HepG2 (cell line): ENCODE results near the gene PPP1R12A. TPM values are rescaled to one million over a fixed set of nuclear protein-coding genes. Genes with fewer than 3 reads are reported as not detected.

Experiments used
- ATF3 ChIP-seq: sonication (generic); formaldehyde crosslinking; IDR thresholded peaks from 2 replicates; pipeline ENCODE4 v1.4.0; 2020; ENCODE audit warnings: missing genetic modification reagents
- DBP ChIP-seq: sonication (generic); formaldehyde crosslinking; IDR thresholded peaks from 2 replicates; pipeline ENCODE4 v1.4.0; 2020; ENCODE audit warnings: missing genetic modification reagents; ENCODE audit errors: not compliant biosample characterization
- DMAP1 ChIP-seq: IDR thresholded peaks from 2 replicates; pipeline ENCODE4 v1.6.1; 2016
- FOXK2 ChIP-seq: fragments of 450-650 bp; IDR thresholded peaks from 2 replicates; pipeline ENCODE4 v1.6.1; 2016
- FOXM1 ChIP-seq: sonication (generic); formaldehyde crosslinking; IDR thresholded peaks from 2 replicates; pipeline ENCODE4 v1.5.0; 2020; ENCODE audit warnings: missing genetic modification reagents
- KAT7 ChIP-seq: IDR thresholded peaks from 2 replicates; pipeline ENCODE4 v1.6.1; 2018; ENCODE audit warnings: borderline replicate concordance, missing compliant biosample characterization
- POLR2G ChIP-seq: fragments of 200-400 bp; formaldehyde crosslinking; IDR thresholded peaks from 2 replicates; pipeline ENCODE4 v1.6.1; 2018; ENCODE audit warnings: mild to moderate bottlenecking, low read depth, low read length, moderate library complexity
- SMAD1 ChIP-seq: sonication (generic); formaldehyde crosslinking; IDR thresholded peaks from 2 replicates; pipeline ENCODE4 v1.4.0; 2020; ENCODE audit warnings: missing genetic modification reagents, low read depth, mild to moderate bottlenecking, borderline replicate concordance
- ZMAT3 ChIP-seq: sonication (generic); formaldehyde crosslinking; conservative IDR thresholded peaks from 2 replicates; pipeline ENCODE4 v1.7.0; 2021; ENCODE audit warnings: missing genetic modification reagents
- ZNF232 ChIP-seq: sonication (generic); formaldehyde crosslinking; IDR thresholded peaks from 2 replicates; pipeline ENCODE4 v1.4.0; 2020; ENCODE audit warnings: missing genetic modification reagents, borderline replicate concordance
- ZNF562 ChIP-seq: sonication (generic); formaldehyde crosslinking; IDR thresholded peaks from 2 replicates; pipeline ENCODE4 v1.8.0; 2022; ENCODE audit warnings: missing genetic modification reagents, borderline replicate concordance
- ZNF766 ChIP-seq: sonication (generic); formaldehyde crosslinking; IDR thresholded peaks from 2 replicates; pipeline ENCODE4 v1.5.0; 2020; ENCODE audit warnings: missing genetic modification reagents, borderline replicate concordance
- polyA plus RNA-seq, 8 experiments: library from polyadenylated mRNA; depleted of rRNA in 3 of 8; stranded (reverse) in 7 of 8; unstranded in 1 of 8; fragments of >200 nt; fragmentation: Illumina TruSeq in 4 of 8; extraction: Trizol in 4 of 8; gene quantifications; 2 replicates each; pipeline versions ENCODE4 v1.2.1 to v1.2.3, GENCODE V29; 2011 to 2016; ENCODE audit warnings: low read depth in 4 of 8, missing spikeins in 1 of 8, mixed read lengths in 1 of 8; ENCODE audit not compliant: insufficient read depth in 1 of 8
- total RNA-seq, 5 experiments: library from RNA; depleted of rRNA; stranded (reverse); fragments of >200 nt; fragmentation: Illumina TruSeq; extraction: Trizol; gene quantifications; 2 replicates each; pipeline ENCODE4 v1.2.3, GENCODE V29; 2016; ENCODE audit warnings: low read depth in 1 of 5
- TF ChIP-seq, protein P1 (sequence below): sonication (generic); formaldehyde crosslinking; IDR thresholded peaks from 2 replicates; pipeline ENCODE4 v1.5.0; 2020; ENCODE audit warnings: mild to moderate bottlenecking, missing genetic modification reagents
- TF ChIP-seq, protein P2 (sequence below): sonication (generic); formaldehyde crosslinking; IDR thresholded peaks from 2 replicates; pipeline ENCODE4 v1.5.0; 2020; ENCODE audit warnings: mild to moderate bottlenecking, missing genetic modification reagents, moderate library complexity
- TF ChIP-seq, protein P3 (sequence below): sonication (generic); formaldehyde crosslinking; IDR thresholded peaks from 2 replicates; pipeline ENCODE4 v1.5.0; 2020; ENCODE audit warnings: missing genetic modification reagents
- TF ChIP-seq, protein P4 (sequence below): sonication (generic); formaldehyde crosslinking; IDR thresholded peaks from 2 replicates; pipeline ENCODE4 v1.4.0; 2020; ENCODE audit warnings: mild to moderate bottlenecking, missing genetic modification reagents

Gene PPP1R12A
- total and polyA plus RNA-seq, 2 of the 13 experiments (the other 11 are each of a cell fraction or from before 2014, with no cell fraction given): 23.8 to 50.0 TPM

DNA sequence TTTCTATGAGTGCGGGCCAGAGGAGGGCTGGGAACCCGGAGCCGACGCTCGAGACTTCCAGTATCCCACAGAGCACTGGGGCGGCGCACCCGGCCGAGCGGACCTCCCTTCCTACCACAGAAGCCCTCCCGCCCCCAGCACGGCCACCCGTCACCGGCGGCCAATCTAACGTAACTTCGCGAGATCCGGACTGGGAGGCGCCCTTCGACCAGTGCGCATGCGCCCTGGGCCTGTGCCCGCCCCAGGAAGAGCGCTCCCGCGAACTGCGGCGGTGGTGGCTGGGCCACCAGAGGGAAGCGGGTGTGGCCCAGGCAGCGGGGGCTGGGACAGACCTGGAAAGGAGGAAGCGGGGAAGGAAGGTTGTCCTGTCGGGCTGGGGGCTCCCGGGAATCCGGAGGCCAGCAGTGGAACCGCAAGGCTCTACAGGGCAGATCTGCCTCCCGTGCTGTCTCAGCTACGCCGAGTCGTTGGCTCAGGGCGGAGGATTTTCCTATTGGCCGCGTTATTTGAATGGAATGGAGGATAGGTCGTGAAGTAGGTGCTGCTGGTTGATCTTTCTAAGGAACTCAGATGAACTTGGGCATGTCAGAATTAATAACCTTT, at the start of gene PPP1R12A (continued):
- TF ChIP-seq, protein P1, sequence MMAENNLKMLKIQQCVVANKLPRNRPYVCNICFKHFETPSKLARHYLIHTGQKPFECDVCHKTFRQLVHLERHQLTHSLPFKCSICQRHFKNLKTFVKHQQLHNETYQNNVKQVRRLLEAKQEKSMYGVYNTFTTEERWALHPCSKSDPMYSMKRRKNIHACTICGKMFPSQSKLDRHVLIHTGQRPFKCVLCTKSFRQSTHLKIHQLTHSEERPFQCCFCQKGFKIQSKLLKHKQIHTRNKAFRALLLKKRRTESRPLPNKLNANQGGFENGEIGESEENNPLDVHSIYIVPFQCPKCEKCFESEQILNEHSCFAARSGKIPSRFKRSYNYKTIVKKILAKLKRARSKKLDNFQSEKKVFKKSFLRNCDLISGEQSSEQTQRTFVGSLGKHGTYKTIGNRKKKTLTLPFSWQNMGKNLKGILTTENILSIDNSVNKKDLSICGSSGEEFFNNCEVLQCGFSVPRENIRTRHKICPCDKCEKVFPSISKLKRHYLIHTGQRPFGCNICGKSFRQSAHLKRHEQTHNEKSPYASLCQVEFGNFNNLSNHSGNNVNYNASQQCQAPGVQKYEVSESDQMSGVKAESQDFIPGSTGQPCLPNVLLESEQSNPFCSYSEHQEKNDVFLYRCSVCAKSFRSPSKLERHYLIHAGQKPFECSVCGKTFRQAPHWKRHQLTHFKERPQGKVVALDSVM: peak; percentile 66
- TF ChIP-seq POLR2G: peak; percentile 96
- TF ChIP-seq DBP: no peak
- TF ChIP-seq FOXK2: no peak
- 0 out of 2 replicates have a peak, but pooled peaks have one; percentile 7 for TF ChIP-seq ATF3 (CRISPR knock-in tag)
- no peak for TF ChIP-seq ZNF766 (CRISPR knock-in tag)
- TF ChIP-seq, protein P2, sequence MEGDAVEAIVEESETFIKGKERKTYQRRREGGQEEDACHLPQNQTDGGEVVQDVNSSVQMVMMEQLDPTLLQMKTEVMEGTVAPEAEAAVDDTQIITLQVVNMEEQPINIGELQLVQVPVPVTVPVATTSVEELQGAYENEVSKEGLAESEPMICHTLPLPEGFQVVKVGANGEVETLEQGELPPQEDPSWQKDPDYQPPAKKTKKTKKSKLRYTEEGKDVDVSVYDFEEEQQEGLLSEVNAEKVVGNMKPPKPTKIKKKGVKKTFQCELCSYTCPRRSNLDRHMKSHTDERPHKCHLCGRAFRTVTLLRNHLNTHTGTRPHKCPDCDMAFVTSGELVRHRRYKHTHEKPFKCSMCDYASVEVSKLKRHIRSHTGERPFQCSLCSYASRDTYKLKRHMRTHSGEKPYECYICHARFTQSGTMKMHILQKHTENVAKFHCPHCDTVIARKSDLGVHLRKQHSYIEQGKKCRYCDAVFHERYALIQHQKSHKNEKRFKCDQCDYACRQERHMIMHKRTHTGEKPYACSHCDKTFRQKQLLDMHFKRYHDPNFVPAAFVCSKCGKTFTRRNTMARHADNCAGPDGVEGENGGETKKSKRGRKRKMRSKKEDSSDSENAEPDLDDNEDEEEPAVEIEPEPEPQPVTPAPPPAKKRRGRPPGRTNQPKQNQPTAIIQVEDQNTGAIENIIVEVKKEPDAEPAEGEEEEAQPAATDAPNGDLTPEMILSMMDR: peak; percentile 34; the same call in 1 of the 2 replicates
- peak; percentile 46; the same call in 1 of the 2 replicates for TF ChIP-seq ZNF232 (CRISPR knock-in tag)
- TF ChIP-seq, protein P3, sequence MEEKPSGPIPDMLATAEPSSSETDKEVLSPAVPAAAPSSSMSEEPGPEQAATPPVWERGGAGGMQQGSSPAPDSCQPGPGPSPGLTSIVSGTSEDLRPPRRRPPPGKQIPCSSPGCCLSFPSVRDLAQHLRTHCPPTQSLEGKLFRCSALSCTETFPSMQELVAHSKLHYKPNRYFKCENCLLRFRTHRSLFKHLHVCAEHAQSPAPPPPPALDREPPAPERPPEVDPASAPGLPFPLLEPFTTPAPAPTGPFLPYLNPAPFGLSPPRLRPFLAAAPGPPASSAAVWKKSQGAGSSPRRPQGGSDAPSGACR (CRISPR knock-in tag): no peak; the same call in 1 of the 2 replicates
- no peak for TF ChIP-seq FOXM1 (CRISPR knock-in tag)
- peak; percentile 89 for TF ChIP-seq ZMAT3 (CRISPR knock-in tag)
- no peak for TF ChIP-seq SMAD1 (CRISPR knock-in tag)
- TF ChIP-seq ZNF562: no peak
- TF ChIP-seq KAT7 (CRISPR knock-in tag): peak; percentile 76; the same call in 1 of the 2 replicates
- TF ChIP-seq, protein P4, sequence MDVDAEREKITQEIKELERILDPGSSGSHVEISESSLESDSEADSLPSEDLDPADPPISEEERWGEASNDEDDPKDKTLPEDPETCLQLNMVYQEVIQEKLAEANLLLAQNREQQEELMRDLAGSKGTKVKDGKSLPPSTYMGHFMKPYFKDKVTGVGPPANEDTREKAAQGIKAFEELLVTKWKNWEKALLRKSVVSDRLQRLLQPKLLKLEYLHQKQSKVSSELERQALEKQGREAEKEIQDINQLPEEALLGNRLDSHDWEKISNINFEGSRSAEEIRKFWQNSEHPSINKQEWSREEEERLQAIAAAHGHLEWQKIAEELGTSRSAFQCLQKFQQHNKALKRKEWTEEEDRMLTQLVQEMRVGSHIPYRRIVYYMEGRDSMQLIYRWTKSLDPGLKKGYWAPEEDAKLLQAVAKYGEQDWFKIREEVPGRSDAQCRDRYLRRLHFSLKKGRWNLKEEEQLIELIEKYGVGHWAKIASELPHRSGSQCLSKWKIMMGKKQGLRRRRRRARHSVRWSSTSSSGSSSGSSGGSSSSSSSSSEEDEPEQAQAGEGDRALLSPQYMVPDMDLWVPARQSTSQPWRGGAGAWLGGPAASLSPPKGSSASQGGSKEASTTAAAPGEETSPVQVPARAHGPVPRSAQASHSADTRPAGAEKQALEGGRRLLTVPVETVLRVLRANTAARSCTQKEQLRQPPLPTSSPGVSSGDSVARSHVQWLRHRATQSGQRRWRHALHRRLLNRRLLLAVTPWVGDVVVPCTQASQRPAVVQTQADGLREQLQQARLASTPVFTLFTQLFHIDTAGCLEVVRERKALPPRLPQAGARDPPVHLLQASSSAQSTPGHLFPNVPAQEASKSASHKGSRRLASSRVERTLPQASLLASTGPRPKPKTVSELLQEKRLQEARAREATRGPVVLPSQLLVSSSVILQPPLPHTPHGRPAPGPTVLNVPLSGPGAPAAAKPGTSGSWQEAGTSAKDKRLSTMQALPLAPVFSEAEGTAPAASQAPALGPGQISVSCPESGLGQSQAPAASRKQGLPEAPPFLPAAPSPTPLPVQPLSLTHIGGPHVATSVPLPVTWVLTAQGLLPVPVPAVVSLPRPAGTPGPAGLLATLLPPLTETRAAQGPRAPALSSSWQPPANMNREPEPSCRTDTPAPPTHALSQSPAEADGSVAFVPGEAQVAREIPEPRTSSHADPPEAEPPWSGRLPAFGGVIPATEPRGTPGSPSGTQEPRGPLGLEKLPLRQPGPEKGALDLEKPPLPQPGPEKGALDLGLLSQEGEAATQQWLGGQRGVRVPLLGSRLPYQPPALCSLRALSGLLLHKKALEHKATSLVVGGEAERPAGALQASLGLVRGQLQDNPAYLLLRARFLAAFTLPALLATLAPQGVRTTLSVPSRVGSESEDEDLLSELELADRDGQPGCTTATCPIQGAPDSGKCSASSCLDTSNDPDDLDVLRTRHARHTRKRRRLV (CRISPR knock-in tag): peak; percentile 34; the same call in 1 of the 2 replicates
- peak; percentile 23 for TF ChIP-seq DMAP1 (CRISPR knock-in tag)
